GM19438 (cell line): ENCODE data around the gene IL4I1.

Experiments
- ATAC-seq: cut with Tn5 transposase; IDR thresholded peaks from one replicate; pipeline ENCODE4 v1.9.1; 2021; ENCODE audit warnings: low read depth; ENCODE audit not compliant: unreplicated experiment

Gene IL4I1

GRCh38 chr19:49855676-49856573, 40.8 kb downstream of the IL4I1 start:
- no peak for ATAC-seq

DNA sequence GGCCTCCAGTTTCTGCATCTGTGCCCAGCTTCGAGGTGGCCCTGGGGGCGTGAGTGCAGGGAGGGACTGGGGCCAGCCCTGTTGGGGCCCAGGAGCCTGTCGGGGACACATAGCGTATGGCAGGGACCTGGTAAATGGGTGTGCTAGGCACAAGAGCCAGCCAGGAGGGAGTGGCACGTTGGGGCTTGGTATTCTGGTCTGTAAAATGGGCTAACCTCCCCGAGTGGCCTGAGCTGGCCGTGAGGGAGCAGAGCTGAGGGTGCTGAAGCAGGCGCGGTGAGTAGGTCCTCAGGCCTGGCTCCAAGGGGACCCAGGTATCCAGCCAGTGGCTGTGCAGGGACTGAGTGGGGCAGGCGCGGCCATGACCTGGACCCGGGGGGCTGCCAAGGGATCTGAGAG, 41.4 kb downstream of the IL4I1 start:
- no peak for ATAC-seq

- ATAC-seq = no peak
Measured at GRCh38 chr19:49854378-49855263, 42.1 kb downstream of the IL4I1 start.

DNA sequence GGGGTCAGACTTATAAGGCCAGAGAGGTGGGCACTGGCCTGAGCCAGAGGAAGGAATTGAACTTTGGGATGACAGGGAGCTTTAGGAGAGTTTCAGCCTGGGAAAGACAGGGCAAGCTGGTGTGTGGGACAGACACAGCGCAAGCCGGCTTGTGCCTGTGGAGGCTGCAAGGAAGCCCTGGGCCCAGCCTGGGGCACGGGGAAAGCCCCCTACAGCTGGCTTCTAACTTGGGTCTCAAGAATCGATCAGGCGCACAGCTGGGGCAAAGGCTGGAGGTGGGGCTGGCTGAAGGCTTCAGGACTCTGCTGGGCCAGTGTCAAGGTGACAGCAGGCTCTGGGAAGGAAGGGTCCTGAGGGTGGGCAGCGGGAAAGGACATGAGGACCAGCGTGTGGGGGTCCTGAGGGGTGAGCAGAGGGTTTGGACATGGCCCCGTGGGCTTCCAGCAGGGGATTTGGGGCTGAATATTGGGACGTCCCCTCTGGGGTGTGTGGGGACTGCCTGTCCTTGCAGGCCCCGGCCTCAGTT, 42.8 kb downstream of the IL4I1 start:
- ATAC-seq = no peak

GRCh38 chr19:49852631-49853126, 44.0 kb downstream of the IL4I1 start:
- no peak for ATAC-seq

DNA sequence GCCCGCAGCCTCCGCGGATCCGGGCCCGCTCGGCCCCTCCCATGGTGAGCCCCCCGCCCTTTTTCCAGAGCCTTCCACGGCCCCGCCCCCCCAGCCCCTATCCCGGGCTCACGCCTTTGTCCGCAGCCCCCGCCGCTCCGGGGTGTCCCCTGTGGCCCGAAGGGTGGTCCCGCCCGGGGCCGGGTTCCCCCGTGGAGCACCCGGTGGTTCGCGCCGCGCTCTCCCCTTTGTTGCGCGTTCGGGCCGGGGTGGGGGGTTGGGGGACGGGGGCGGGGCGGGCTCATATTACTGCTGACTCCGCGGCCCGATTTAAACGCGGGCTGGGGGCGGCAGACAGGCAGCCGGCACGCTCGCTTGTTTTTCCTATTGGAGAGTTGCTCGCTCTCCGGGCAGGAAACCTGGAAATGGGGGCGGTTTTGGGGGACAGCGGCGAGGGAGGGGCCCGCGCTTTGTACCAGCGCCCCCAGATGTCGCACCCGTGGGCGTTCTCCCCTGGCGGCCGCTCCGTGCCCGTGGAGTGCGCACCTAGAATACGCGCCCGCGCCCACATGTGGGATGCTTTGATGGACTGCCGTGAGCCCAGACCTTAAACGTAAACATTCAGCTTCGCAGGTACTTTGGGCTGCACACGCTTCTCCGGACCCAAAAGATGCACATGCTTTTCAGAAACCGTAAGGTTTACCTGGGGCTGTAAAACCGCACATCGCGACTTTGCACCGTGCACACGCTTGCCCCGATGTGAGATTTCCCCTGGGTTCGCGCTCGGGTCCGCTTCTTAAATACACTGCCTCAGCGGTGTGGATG, 45.0 kb downstream of the IL4I1 start:
- ATAC-seq = no peak

DNA sequence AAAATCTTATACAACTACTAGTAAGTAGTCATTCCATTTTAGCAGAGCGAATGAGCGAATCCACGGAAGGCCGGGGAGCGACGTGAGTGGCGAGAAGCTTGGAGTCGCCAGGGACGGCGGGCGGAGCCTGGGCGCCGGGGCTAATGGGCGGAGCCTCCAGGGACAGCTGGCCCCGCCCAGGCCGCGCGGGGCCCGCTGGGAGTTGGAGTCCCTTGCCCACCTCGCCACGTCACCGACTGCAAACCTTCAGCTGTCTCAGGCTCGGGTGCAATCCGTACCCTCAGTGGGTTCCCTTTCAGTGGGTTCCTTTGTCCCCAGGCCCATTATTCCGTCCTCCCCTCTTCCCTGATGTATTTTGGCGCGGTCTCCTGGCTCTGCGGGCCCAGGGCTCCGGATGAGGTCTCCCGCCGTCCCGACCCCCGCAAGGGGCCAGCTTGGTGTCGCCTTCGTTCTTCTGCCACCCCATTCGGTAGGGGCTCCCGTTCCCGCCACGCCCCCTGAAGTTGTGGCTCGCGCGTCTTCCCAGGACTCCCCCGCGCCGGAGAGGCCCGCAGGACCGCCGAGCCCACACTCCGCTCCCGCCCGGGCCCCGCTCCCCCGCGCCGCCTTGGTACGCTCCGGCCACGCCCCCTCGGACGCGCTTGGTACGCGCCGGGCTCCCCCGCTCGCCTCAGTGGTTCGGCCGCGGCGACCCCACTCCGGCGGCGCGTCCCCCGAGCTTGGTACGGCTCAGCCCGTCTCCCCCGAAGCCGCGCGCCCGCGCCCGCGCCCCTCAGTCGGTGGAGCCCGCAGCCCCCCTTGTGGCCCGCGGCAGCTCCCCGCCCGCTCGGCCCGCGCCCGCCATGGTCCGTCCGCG, 46.0 kb downstream of the IL4I1 start, which contains the start of gene PTOV1:
Gene PTOV1 (plus strand): TSS at position 673 of the 856 bp plus-strand sequence.
- peak; percentile 67 for ATAC-seq

DNA sequence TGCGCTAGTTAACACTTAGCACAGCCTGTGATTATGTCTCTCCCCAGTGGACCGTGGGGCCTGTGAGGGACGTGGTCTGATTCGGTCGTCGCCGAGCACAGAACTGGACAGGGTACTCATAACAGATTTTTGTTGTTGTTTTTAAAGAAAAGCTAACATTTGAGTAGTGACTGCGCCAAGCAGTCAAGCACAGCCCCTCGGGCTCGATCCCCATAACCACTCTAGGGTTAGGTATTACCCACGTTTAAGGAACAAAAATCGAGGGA, 46.5 kb downstream of the IL4I1 start:
- no peak for ATAC-seq

- ATAC-seq = no peak
Measured at GRCh38 chr19:49849433-49850220, 47.1 kb downstream of the IL4I1 start.

DNA sequence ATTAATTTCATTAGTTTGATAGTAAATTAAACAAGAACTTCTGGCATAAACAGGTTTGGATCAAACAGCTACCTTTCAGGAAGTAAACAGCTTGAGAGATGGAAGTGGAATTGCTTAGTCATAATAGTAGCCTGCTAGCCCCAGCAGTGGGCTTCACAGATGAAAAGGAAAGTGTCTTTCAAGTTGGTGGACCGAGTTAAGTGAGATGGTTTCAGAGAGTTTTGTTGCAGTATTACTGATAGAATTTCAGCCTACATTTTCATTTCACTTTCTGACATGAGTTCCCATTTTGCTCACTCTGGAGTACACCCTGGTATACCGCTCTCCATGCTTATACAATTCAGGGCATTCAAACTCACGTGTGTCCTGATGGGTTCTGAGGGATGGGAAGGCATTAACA, 47.7 kb downstream of the IL4I1 start:
- no peak for ATAC-seq

DNA sequence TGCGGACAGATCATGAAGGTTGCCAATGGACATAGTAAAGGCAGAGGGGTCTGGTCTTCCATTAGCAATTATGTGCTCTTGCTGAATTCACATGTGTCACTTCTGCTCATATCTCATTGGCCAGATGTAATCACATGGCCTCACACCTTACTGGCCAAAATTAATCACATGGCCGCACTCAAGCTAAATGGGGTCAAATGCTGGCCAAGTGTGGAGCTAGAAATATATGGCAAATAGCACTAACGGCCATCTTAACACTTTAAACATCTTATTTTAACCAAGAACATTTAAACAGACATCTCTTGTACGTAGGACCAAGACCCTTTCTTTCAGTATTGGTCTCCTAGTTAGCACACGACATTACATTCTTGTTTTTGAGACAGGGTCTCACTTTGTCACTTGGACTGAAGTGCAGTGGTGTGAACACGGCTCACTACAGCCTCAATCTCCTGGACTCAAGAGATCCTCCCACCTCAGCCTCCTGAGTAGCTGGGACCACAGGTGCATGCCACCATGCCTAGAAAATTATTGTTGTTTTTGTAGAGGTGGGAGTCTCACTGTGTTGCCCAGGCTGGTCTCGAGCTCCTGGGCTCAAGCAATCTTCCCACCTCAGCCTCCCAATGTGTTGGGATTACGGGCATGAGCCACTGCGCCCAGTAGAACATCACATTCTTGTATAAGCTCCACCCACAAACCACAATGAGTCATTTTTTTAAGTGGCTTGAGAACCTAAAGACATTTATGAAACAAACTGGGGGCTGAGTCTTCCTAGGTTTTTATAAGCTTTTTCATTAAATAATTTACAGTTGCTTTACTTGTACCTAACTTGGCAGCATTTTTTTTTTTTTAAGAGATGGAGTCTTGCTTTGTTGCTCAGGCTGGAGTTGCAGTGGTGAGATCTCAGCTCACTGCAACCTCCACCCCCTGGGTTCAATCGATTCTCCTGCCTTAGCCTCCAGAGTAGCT, 48.7 kb downstream of the IL4I1 start:
- no peak for ATAC-seq

- no peak for ATAC-seq
Measured at GRCh38 chr19:49846408-49846807, 50.3 kb downstream of the IL4I1 start.

DNA sequence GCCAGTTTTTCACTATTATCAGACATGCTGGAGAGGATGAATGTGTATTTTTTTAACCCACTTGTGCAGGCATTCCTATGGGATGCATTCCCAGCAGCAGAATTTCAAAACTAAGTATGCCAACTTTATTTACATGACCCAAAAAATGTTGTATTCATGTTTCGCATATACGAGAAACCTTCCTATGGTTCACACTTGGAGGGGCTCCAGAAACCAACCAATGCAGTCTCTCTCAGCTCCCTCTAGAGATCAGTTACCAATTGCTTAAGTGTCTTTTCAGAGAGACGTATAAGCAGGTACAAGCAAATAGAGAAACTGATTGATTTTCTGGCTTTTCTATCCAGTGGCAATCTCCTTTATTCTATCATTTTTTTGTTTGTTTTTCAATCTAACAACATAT, 51.3 kb downstream of the IL4I1 start:
- ATAC-seq = no peak

DNA sequence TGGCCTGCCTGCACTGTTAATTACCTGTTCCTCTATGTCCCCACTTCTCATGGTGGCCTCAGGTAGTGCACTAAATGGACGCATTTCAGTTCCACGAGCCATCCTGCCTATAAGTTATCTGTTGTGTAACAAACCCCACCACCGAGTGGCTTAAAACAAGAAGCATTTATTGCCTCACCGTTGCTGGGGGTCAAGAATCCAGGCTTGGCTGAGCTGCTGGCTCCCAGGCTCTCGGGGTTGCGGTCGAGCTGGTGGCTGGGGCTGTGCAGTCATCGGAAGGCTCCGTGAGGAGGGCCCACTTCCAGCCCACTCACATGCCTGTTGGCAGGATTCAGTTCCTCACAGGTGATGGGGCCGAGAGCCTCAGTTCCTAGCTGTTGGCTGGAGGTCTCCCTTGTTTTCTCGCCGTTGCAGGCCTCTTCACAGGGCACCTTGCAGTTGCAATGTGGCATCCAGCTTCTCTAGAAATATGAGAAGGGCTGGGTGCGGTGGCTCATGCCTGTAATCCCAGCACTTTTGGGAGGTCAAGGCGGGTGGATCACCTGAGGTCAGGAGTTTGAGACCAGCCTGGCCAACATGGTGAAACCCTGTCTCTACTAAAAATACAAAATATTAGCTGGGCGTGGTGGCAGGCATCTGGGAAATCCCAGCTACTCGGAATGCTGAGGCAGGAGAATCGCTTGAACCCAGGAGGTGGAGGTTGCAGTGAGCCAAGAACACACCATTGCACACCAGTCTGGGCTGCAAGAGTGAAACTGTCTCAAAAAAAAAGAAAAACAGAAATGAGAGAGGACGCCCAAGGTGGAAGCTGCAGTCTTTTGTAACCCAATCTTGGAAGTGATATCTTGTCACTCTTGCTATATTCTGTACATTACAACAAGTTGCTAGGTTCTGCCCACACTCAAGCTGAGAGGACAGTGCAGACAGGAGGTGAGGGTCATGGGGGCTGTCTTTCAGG, 52.3 kb downstream of the IL4I1 start:
- ATAC-seq = no peak

DNA sequence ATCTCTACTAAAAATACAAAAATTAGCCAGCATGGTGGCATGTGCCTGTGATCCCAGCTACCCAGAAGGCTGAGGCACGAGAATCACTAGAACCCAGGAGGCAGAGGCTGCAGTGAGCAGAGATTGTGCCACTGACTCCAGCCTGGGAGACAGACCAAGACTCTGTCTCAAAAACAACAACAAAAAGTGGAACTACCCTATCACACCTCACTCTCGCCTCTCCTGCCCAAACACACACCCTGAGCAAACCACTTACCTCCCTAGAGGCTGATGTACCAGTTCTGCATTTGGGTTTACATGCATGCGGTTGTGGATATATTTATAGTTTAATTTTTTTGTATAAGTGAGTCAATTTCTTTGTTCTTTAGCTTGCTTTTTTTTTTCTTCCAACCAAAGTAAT, 53.4 kb downstream of the IL4I1 start:
- no peak for ATAC-seq

DNA sequence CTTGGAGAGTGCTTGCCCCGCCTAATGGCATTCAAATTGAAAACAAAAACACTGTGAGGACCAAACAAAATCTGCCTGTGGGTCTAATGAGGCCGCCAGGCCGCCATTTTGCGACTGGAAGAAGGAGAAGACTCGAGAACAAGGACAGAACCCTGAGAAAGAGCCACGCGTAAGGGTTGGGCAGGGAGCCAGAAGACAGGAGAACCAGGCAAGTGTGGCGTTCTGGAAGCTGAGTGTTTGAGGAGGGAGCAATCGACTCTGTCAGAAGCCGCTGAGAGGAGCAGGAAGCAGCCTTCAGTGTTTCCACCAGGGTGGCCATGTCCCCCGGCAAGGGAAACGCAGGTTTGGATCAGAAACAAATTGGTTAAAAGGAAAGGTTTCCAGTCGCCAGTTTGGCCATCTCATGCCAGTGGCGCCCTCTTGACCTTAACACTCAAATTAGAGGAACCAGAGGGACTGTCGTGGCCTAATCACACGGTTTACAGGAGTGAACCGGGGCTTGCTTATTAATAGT, 55.9 kb downstream of the IL4I1 start:
- no peak for ATAC-seq
